Cardiac fibroblast (primary cell): ENCODE measurements around the gene CNTF.
A peak's percentile ranks its signal among the peaks of the same experiment; 100 is the strongest.

ENCODE experiments used
- DNase-seq, 2 donors: peaks; one replicate each; pipeline versions ENCODE4 v3.0.0 to v3.0.0-alpha.2; 2010; ENCODE audit warnings: low read depth in 2 of 2
- H3K4me3 ChIP-seq, 2 donors: replicated peaks in 1 of 2; 1 replicate in 1 of 2; 2 replicates in 1 of 2; pipeline ENCODE4 v1.5.1; 2011; ENCODE audit warnings: low read depth in 2 of 2, low read length in 2 of 2, mild to moderate bottlenecking in 2 of 2, moderate library complexity in 1 of 2
- TF ChIP-seq, protein P1 (sequence below): IDR thresholded peaks from one replicate; pipeline ENCODE4 v1.5.1; 2011; ENCODE audit warnings: low read depth, mild to moderate bottlenecking, low read length, inconsistent platforms

CNTF gene

DNA sequence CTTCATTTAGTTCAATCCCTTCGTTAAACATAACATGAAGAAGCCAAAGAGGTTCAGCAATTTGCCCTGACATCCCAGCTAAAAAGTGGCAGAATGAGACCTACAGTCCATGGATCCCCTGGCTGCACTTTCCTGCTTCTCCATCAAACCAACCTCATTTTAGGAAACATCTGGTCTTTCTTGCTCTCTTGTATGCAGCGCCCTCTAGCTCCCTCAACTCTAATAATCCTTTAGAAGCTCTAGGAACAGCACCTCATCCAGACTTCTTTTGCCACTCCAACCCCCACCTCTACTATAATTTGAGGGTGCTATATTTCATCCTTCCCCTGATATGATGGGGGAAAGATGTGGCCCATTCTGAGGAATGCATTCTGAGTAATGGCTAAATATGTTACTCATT lies 7.4 kb downstream of the CNTF start:
- peak; percentile 80 for DNase-seq

DNA sequence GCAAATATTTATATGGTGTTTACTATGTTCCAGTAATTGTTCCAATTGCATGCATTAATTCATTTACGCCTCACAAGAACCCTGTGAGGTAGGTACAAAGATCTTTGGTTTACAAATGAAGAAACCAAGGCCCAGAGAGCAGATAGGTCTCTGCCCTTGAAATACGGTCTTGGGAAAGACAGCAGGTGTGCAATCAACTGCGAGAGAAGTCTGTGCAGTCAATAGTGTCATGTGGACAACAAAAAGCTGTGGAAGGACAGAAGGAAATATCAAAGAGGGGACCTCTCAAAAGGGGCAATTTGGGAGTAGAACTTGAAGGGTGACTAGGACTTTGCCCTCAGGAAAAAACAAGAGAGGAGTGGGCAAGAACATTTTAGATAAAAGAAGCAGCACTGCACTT lies 8.9 kb downstream of the CNTF start:
- H3K4me3 ChIP-seq: no peak overlapping the region
- no peak for DNase-seq
- TF ChIP-seq, protein P1, sequence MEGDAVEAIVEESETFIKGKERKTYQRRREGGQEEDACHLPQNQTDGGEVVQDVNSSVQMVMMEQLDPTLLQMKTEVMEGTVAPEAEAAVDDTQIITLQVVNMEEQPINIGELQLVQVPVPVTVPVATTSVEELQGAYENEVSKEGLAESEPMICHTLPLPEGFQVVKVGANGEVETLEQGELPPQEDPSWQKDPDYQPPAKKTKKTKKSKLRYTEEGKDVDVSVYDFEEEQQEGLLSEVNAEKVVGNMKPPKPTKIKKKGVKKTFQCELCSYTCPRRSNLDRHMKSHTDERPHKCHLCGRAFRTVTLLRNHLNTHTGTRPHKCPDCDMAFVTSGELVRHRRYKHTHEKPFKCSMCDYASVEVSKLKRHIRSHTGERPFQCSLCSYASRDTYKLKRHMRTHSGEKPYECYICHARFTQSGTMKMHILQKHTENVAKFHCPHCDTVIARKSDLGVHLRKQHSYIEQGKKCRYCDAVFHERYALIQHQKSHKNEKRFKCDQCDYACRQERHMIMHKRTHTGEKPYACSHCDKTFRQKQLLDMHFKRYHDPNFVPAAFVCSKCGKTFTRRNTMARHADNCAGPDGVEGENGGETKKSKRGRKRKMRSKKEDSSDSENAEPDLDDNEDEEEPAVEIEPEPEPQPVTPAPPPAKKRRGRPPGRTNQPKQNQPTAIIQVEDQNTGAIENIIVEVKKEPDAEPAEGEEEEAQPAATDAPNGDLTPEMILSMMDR: no peak

More for the DNA sequence above, 7.4 kb downstream of the CNTF start:
- TF ChIP-seq, protein P1: peak; percentile 68
- H3K4me3 ChIP-seq: no peak overlapping the region

DNA sequence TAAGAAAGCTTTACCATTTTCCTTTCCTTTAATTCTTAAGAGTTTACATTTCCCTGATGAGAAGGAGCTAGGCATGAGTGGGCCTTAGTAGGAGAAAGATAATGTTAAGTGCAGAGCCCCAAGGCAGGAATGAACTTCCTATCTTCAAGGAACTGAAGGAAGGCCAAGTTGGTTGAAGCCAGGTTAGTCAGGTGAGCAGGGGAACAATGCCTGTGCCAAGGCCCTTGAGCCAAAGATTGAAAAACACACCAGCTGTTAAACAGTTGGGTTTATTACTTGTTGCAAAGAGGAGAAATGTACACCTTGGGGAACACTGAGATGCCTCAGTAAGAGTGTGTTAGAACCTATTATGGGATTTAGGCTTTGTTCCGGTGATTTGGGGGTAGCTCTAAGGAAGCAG lies 10.0 kb downstream of the CNTF start:
- TF ChIP-seq, protein P1: no peak
- no peak overlapping the region for H3K4me3 ChIP-seq
- DNase-seq: no peak

DNA sequence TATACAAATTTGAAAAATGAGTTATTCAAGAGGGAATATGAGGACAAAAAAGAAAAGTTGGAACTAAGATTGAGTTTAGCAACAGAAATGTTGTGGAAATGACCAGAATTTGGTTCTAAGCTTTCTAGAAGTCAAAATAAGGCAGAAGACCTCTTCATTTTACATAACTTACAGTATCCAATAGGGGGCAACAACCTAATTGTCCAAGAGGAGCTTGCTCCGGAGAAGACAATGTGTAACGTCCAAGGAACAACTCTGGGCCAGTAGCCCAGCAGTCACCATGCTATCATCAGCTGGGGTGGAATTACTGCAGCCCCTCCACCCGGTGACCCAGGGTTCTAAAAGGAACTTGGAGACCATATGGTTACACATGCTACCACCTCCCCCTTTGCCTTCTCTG lies 14.1 kb downstream of the CNTF start:
- TF ChIP-seq, protein P1: no peak
- H3K4me3 ChIP-seq: no peak overlapping the region
- DNase-seq: no peak

DNA sequence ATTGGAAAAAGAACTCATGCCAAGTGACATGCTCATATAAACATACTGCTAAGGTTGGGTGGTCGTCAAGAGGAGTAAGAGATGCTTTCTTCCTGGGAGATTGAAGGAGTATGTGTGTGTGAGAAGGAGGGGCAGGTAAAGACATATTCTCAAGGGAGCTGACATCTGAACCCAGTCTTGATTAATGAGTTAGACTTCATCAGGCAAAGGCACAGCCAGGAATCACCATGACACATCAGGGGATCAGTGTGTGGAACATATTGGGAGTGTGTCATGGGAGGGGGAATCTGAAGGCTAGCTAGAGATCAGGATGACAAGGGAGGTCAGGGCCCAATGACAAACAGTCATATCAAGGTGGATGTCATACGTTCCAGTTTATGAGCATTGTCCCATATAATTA lies 14.9 kb downstream of the CNTF start:
- DNase-seq: no peak
- no peak overlapping the region for H3K4me3 ChIP-seq
- TF ChIP-seq, protein P1: no peak

DNA sequence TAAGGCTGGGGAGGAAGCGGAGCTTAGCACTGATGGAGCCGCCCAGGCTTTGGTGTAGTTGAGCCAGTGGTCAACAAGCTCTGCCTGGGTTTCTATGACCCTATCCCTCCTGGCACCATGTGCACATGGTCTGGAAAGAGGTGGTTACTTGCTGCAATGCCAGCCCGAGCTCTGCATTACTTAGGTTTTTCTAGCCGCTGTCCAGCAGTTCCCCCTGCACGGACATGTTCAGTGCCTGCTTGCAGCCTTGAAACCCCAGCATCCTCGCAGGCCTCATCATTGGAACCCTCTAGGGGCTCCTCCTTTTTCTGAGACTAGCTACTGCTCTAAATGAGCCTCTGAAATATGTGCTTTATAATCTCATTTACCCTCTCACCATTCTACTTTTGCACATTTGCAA lies 16.6 kb downstream of the CNTF start:
- no peak overlapping the region for H3K4me3 ChIP-seq
- TF ChIP-seq, protein P1: no peak
- DNase-seq: no peak

DNA sequence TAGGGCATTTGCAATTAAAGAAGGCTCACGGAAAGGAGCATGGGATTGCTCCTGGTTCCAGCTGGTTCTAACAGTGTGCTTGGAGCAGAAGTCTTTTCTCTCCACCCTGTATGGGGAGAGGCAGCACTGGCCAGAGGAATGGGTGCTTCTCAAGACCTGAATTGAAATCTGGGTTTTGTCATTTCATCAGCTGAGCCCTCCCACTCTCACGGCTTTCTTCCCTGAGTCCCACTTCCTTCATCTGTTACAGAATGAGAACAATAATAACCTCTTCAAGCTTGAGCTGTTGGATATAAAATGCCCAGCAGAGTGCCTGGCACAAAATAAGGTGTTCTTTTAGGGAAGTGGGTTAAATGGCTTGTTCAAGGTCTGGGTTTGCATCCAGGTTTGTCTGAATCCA lies 17.2 kb downstream of the CNTF start:
- TF ChIP-seq, protein P1: no peak
- no peak for DNase-seq

More for the DNA sequence above, 17.2 kb downstream of the CNTF start:
- no peak overlapping the region for H3K4me3 ChIP-seq
